ENCODE results near the gene AK4.

Gene AK4

DNA sequence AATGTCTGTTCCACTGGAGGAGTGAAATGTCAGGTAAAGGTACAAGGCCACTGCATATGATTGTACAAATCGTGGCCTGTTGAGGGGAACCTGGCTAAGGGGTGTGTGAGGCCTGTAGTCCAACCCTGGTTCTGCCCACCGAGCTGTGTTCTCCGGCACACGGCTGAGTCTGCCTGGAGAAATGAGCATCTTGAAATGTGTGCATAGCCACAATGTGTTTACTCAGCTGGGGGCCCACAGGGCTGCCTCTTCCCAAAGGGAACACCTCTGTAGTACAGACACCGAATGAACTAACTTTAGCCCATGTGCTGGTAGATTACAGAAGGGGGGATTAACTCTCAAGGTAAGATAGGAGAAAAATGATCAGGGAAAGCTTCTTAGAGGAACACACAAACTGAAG, 30.2 kb downstream of the AK4 start:
- DNase-seq, result no peak

DNA sequence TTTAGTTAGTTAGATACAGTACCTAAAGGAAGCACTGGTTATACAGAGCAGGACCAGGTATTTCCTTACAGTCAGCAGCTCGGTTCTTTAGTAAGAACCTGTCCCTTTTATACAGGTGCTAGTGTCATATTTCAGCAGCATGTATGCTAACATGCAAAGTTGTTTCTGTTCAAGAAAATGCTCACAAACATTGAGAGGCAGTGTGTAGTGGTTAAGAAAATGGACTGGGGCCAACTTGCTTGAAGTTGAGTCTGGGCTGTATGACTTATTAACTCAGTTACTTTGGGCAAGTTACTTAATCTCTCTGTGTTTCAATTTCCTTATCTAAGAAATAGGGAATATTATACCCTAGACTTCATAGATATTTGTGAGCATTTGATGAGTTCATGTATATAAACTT, 31.1 kb downstream of the AK4 start:
- DNase-seq, result no peak

DNA sequence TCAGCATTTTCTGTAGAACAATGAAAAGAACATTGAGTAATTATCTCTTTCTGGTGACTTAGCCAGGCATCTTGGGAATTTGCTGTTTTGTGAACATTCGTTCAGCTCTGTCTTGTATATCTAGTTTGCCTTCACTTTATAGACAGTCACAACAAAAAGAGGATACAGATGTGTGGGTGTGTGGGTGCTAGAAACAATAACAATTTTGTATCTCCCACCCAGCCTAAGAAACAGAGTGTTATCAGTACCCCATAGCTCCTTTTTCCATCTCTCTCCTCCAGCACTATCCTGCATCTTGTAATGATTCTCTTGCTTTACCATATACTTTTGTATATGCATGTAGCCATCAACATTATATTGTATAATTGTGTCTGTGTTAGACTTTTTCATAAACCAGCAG, 33.0 kb downstream of the AK4 start:
- no peak for DNase-seq

DNA sequence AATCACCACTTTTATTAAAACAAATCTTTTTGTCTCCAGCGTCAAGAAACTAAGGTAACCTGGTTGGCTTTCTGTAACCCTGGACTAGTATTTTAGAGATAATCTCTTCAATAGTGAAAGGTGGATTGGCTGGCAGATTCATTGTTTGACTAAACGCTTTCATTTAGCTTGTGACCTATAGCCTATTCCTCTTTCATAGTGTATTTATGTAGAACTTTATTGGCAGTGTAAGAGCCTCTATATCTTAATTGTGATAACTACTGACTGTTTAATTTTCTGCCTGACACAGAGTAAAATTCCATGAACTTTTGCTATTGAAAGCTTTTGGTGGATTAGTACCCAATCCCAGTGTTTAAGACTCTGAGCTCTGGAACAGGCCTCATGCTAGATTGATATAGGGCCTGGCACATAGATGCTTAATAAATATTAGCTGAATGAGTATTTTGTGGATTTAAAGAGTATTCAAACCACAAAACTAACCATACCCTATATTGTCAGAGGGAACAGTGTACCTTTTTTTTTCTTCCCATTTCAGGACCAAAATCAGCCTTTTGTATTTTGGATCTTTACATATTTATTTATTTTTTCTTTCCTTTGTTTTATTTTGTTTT, 34.8 kb downstream of the AK4 start:
- DNase-seq, result no peak

DNA sequence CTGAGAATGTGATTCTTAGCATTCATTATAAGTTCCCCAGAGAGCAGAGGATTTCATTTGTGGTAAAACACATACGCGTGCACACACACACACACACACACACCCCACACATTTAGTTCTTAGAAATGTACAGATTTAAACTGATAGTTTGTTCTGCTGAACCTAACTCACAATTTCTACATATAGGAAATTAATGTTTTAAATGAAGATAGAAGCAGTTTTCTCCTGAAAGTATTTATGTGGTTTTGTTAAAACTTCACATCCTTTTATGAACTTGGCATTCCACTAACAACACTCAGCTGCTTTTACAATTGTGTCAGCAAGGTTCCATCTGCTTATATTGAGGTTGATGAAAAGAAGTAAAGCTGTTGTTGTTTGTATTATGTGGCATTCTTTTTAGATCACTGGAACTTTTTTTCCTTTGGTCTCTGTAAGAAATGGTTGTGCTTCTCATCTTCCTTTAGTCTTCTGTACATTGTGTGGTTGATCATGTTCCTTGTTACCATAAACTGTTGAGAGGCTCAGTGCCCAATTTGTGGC, 41.6 kb downstream of the AK4 start:
- no peak for DNase-seq

DNA sequence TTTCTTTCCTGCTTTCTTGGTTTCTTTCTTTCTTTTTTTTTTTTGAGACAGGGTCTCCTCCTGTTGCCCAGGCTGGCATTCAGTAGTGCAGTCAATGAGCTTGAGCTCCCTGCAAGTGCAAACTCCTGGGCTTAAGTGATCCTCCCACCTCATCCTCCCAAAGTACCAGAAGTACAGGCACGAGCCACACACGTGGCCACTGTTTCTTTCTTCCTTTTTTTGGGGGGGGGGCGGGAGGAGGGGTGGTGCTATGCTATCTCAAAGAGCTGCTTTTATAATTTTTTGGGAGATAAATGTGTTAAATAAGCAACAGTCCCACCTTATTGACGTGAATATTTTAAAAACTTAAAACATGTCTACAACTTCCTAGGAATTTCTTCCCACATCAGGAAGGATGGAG, 42.2 kb downstream of the AK4 start:
- no peak for DNase-seq

DNA sequence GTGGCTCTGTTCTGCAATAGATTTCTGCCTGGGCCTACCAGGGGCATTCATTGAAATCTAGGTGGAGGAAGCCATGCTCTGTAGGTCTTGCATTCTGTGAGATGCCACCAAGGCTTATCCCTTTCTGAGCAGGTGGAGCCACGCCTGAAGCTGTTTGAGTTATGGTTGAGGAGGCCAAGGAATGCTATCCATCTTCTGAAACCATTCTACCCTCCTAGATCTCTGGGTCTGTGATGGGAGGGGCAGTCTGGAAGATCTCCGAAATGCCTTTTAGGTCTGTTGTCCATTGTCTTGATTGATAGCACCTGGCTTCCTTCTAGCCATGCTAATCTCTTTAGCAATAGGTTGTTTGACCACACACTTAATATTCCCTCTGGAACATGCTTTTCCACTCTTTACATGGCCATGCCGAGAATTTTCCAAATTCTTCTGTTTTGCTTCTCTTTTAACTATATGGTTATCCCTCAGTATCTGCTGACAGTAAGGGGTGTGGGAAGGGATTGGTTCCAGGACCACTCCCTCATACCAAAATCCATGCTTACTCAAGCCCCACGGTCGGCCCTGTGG, 45.2 kb downstream of the AK4 start:
- no peak for DNase-seq

DNA sequence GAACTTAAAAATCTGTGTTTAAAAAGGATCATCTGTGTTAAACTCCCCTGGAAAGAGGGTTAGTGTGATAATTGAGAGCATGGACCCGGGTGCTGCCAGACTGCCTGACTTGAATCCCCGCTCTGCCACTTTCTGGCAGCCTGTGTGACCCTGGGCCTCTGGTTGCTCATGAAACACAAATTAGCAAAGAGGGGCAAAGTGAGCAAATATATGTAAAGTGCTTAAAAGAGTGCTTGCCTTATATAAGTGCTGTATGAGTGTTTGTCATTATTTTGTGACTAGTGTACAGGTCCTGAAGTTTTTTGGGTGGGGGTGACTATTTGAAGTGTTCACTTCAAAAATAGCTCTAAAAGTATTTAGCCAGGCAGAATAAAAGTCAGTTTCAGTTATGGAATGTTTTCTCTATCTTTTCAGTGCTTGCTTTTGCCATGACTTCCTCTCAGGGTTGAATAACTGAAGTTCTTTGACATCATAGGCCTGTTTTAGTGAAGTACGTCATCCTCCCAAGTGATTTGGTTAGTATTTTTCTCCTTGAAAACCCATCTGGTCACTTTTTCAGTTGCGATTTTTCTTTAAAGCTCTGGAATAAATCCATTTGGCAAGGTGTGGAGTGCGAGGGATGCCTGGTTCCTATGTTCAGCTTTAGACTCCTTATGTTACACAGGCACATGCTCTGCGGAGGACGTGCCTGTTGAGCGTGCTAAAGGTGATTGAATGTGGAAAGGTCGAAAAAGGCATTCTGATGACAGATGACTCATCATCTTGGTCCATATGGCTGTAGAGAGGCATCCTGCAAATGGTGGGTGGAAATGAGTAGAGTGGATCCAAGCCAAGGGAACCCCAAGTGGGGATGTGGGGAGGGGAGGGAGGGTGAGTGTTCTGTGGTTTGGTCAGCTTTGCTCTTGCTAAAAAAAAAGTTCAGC, 47.8 kb downstream of the AK4 start:
- DNase-seq, result no peak

DNA sequence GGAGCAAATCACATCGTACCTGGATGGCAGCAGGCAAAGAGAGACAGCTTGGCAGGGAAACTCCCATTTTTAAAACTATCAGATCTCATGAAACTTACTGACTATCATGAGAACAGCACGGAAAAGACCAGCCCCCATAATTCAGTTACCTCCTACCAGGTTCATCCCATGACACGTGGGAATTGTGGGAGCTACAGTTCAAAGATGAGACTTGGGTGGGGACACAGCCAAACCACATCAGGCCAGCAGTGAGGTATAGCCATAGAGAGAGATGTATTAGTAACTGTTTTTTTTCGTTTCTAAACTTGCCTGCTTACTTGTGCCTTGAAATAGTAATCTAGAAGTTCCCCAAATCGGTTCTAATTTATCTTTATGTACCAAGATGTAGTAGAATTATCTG, 48.9 kb downstream of the AK4 start:
- no peak for DNase-seq

DNA sequence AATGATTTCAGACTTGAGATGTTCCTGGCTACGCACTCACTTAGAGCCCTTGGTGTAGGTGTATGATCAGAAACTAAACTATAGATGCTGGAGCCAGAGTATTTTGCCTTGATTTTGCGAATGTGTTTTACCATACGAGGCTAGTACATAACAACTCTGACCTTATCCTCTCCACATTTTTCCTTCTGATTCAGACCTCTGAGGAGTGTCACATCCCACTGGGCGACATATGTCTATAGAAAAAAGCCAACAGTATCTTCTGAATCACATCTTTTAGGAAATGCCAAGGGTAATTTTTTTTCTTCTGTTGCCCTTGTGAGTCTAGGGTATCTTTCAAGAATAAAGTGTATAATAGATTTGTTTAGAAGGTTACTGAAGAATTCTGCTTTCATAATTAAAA, 49.6 kb downstream of the AK4 start:
- DNase-seq, result no peak

DNA sequence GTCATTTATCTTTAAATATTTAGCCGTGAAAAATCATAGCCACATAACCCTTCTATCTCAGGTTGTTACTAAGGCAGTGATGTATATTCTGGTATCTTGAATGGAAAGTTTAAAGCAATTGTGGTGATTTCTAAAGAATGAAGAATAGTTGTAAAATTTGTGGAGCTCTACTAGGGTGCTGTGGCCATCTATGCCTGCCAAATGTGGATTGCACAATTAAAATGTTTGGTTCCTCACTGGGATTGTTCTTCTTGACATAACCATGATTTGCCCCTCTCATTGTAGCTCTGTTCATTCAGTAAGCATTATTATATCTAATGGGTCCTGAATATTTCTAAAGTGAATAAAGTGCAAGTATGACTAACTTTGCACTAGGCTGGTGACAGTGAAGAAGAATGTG, 50.1 kb downstream of the AK4 start:
- no peak for DNase-seq

DNA sequence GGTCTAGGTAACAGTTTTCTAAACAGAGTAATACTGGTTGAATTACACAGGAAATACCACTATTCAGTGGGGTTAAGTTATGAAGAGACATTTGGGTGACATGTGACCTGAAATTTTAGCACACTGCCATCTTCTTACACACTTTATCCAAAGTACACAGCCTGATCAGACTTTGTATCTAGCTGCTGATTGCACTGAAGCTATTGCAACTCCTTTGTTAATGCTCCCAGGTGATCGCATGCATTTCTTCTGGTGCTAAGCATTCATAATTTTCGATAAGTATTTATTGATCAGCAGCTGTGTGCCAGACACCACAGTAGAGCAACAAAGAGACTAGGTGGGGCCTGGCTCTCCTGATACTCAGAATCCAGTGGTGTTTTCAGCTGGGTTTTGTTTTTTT, 52.4 kb downstream of the AK4 start:
- DNase-seq, result no peak

DNA sequence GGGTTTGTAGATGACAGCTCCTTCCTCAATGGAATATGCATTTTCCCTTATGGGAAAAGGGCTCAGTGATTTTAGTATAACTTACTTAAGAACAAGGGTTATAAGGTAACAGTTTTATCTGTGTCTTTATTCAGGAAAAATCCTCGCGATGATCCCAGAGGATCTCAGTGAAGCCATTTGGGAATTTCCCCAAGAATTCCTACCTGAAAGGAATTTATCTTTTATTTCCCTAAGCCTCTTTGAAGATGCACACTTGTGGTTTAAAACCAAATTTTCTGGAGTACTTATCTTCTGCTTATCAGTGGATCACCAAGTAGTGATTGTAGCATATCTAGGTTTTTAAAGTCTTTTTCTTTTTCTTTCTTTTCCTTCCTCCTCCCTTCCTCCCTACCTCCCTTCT, 58.8 kb downstream of the AK4 start:
- DNase-seq, result no peak

DNA sequence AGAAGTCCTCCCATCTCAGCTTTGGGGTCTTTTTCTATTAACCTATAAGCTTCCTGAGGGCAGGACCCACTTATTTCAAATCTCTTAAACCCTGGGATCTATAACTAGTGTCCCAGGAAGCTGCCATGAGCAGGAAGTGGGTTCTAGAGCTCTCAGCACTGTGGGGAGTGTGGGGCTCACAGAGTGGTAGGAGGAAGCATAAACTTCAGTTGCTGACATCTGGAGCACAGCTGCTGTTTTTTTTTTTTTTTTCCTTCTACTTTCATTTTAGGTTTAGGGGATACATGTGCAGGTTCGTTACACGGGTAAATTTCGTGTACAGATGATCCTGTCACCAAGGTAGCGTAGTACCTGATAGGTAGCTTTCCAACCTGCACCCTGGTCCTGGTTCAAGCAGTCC, 59.3 kb downstream of the AK4 start:
- DNase-seq, result no peak

DNA sequence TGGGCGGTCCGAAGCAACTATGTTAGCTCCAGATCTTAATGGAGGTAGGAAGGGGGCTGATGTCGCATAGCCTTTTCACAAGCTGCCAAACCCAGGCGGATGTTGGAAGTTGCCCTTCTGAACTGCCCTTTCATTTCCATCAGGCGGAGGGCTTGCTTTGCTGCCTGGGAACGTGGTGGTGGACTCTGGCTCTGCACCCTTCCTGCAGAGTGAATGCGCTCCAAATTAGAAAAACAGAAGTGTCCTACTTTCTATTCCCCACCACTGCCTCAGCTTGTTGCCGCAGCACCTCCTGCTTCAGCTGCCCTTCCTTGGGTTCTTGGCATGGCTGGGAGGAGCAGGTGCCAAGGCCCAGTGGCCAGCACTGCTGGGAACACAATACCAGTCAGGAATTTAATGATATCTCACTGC, 60.6 kb downstream of the AK4 start:
- no peak for DNase-seq

DNA sequence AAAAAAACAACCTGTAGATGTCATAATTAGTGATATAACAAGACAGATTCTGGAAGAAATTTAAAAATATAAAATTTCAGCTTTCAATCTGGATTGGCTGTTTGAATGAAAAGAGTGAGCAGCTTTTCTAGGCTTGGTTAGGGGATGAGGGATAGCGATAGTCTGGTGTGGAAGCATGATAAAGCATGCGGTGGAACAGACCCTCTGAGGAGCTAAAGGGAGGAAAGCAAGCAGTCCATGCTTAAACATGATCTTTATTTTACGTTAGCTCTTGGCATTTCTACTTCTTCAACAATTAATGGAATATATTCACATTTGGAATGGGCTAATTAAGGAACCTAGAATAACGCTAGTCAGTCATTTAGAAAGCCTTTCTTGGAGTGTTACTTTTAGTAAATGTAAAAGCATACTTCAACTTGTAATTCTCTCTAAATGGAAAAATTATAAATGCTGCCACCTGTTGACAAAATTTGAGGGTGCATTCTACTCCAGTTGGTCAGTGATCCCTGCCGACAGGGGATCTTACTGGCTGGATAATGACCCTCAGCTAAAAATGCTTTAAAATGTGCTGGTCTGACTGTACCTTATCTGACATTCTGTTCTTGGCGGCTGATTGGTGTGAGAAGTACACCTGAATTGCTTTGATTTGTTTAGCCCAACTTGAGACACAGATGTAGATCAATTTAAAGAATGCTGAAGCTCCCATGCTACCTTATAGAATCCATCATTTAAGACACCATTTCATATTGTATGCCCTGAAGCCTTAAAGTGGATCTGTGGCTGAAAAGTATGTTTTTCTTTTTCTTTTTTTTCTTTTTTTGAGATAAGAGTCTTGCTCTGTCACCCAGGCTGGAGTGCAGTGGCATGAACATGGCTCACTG, 61.2 kb downstream of the AK4 start:
- DNase-seq, result no peak

DNA sequence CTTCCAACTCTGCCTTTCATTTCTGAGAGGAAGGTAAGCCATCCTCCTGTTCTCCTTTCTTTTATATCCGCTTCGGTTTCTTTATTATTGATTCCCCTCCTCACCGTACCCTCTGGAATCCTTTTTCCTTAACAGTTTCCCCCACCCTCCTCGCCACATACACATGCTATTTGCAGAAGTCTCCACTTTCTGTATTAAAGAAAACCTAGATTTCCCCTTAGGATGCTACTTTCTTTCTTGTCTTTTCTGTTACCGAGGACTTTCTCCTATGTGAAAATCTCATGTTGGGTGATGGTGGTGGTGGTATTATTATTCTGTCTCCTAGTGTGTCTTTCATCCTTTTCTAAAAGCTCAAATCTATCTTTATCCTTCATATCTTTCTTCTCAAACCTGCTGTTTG, 62.3 kb downstream of the AK4 start:
- DNase-seq, result no peak

DNA sequence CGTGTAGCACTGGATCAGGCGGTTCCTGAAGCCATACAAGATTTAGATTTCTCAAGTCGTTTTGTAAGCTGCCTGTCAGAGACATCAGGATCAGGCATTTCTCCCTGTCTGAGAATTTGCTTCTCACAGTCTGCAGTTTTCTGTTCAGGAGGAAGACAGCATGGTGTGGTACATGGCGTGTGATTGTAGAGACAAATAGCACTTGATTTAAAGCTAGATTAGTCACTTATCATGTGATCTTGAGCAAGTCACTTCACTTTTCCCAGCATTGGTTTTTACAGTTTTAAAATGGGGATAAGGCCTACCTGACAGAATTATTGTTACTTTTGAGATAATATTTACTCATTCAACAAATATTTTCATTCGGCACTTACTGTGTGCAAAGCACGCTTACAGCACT, 63.3 kb downstream of the AK4 start:
- no peak for DNase-seq

DNA sequence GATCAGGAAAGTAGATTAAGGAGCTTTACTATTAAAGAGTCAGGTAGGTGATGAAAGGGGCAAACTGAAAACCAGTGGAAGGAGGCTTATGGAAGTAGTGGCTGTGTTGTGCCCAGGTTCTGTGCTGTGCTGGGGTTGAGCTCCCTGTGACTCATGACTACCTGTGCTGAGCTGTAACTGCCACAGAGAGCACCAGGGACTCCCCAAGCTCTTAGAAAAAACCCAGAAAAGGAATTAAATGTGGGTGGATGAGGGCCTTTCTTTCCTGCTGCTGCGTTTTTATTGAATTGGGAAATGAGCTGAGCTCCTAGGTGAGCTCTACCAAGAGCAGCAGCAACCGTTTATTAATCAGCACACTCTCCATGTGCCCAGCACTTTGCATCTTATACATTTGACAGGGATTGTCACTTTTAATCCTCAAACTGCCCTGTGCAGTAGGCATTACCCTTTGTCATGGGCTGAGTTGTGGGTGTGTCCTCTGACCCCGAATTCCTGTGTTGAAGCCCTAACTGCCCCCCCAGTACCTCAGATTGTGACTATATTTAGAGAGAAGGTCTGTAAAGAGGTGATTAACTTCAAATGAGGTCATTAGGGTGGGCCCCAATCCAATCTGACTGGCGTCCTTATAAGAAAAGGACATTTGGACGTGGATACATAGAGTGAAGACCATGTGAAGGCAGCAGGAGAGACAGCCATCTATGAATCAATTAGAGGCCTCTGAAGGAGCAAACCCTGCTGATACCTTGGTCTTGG, 65.4 kb downstream of the AK4 start:
- no peak for DNase-seq

DNA sequence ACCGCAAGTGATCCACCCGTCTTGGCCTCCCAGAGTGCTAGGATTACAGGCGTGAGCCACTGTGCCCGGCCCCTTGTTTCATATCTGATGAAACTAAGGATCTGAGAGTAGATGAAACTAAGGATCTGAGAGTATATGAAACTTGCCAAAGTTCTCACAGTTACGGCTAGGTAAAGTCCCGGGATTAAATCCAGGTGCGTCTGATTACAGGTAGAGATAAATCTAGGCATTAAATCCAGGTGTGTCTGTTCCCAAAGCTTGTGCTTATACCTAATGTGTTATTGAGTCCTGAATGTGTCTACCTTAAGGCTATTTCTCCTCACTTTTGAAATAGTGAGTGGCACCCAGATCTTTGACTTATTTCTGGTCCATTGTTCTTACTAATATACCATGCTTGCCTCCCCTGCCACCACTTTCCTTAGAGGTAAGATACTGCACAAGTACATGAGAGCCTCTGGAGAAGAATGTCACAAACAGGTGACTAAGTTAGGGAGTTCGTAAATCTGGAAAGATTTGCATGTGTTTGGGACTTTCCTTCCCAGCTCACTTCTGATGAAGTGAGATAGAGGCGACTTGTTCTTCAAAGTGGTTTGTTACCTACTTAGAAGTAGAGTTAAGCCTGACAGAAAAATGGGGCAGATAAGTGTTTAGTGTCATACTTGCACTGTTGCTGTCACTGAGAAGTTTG, 66.5 kb downstream of the AK4 start:
- DNase-seq, result no peak

DNA sequence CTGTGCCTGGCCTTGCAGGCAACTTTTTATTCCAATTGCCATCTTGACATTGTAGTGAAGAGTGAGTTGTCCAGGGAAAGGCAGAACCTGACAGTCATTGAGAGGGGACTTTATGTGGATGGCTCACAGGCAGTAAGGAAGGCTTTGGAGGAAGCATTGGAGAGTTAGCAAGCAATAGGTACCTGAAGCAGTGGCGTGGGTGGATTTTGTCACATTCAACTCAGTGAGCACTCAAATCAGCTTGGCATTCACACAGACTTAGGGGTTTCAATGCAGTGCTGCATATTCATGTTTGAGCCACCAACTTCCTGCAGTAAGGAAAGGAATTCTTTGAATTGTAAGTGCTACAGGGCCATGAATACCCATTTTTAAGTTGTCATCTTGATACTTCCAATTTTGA, 69.0 kb downstream of the AK4 start:
- DNase-seq, result no peak
